IMR-90 (cell line): ENCODE measurements around the gene PAEP. TPM values are rescaled to one million over a fixed set of nuclear protein-coding genes. Genes with fewer than 3 reads are reported as not detected.
"Not testable (repeated sequence)": the region's sequence is repeated elsewhere in the genome, so short reads cannot be mapped to it uniquely, and the experiment has no call there.

Experiments
- ATAC-seq: fragments of 200-7000 bp; cut with Tn5 transposase; 2 replicates; pipeline ENCODE4 v1.9.1; 2020; ENCODE audit warnings: low read depth, mild to moderate bottlenecking, moderate library complexity
- BruUV-seq: library from RNA; stranded (reverse); fragments of 400-500 nt; replicated peaks from 2 replicates; lab custom pipeline; 2021; lab: Mats Ljungman, UMichigan
- CTCF ChIA-PET: fragments of 300-600 bp; formaldehyde crosslinking; extraction: SDS; loops from one replicate; lab custom pipeline; 2021; ENCODE audit warnings: antibody characterized with exemption; lab: Yijun Ruan, JAX
- POLR2A ChIA-PET: fragments of 300-600 bp; sonication (Branson Sonifier 250); formaldehyde crosslinking; loops from one replicate; lab custom pipeline; 2022; ENCODE audit warnings: antibody characterized with exemption; ENCODE audit not compliant: unreplicated experiment; lab: Charles Lee
- DNase-seq: peaks from one replicate; pipeline ENCODE4 v3.0.0; 2013
- H2AFZ ChIP-seq: replicated peaks from 2 replicates; pipeline ENCODE3; 2013; ENCODE audit warnings: low read length, mild to moderate bottlenecking; ENCODE audit not compliant: poor library complexity
- H2AK5ac ChIP-seq: 2 replicates; pipeline ENCODE4 v1.6.1; 2013; ENCODE audit warnings: low read depth, low read length, inconsistent platforms
- H2AK9ac ChIP-seq: replicated peaks from 2 replicates; pipeline ENCODE3; 2013; ENCODE audit warnings: mild to moderate bottlenecking, low read depth, low read length, moderate library complexity; ENCODE audit not compliant: poor library complexity
- H2BK120ac ChIP-seq: 2 replicates; pipeline ENCODE4 v1.6.1; 2013; ENCODE audit warnings: low read depth, low read length, inconsistent platforms
- H2BK15ac ChIP-seq: 3 replicates; pipeline ENCODE4 v1.6.1; 2013; ENCODE audit warnings: low read depth, low read length, inconsistent platforms
- H2BK20ac ChIP-seq: 2 replicates; pipeline ENCODE4 v1.6.1; 2013; ENCODE audit warnings: low read depth, mild to moderate bottlenecking, inconsistent platforms, low read length, moderate library complexity
- H2BK5ac ChIP-seq: 2 replicates; pipeline ENCODE4 v1.6.1; 2013; ENCODE audit warnings: mild to moderate bottlenecking, low read depth, low read length, inconsistent platforms; ENCODE audit not compliant: poor library complexity, severe bottlenecking
- H3K14ac ChIP-seq: replicated peaks from 2 replicates; pipeline ENCODE4 v1.6.1; 2013; ENCODE audit warnings: low read depth, low read length, inconsistent platforms
- H3K18ac ChIP-seq: 2 replicates; pipeline ENCODE4 v1.6.1; 2013; ENCODE audit warnings: low read depth, low read length, control low read depth
- H3K23ac ChIP-seq: 2 replicates; pipeline ENCODE4 v1.6.1; 2013; ENCODE audit warnings: low read depth, low read length, inconsistent platforms
- H3K27ac ChIP-seq: 2 replicates; pipeline ENCODE4 v1.5.1; 2013; ENCODE audit warnings: mild to moderate bottlenecking, control low read depth, low read length; ENCODE audit not compliant: insufficient read depth
- H3K27me3 ChIP-seq: 2 replicates; pipeline ENCODE4 v1.6.1; 2013; ENCODE audit warnings: low read length; ENCODE audit not compliant: control insufficient read depth, insufficient read depth
- H3K36me3 ChIP-seq: 2 replicates; pipeline ENCODE4 v1.6.1; 2013; ENCODE audit warnings: low read length, mixed read lengths; ENCODE audit not compliant: control insufficient read depth, insufficient read depth
- H3K4ac ChIP-seq: 2 replicates; pipeline ENCODE4 v1.6.1; 2013; ENCODE audit warnings: low read depth, low read length, inconsistent platforms
- H3K4me1 ChIP-seq: 2 replicates; pipeline ENCODE4 v1.6.1; 2013; ENCODE audit warnings: low read length, mixed read lengths; ENCODE audit not compliant: control insufficient read depth, insufficient read depth
- H3K4me2 ChIP-seq: 2 replicates; pipeline ENCODE4 v1.6.1; 2013; ENCODE audit warnings: low read depth, mild to moderate bottlenecking, control low read depth, low read length, moderate library complexity
- H3K4me3 ChIP-seq: 2 replicates; pipeline ENCODE4 v1.5.1; 2013; ENCODE audit warnings: low read depth, mild to moderate bottlenecking, control low read depth, low read length, moderate library complexity; ENCODE audit not compliant: insufficient read depth
- H3K56ac ChIP-seq: 2 replicates; pipeline ENCODE4 v1.6.1; 2013; ENCODE audit warnings: low read length, inconsistent platforms; ENCODE audit not compliant: insufficient read depth; ENCODE audit errors: extremely low read depth
- H3K79me1 ChIP-seq, 2 experiments: 2 replicates each; pipeline ENCODE4 v1.6.1; 2013; ENCODE audit warnings: low read length in 2 of 2, inconsistent platforms in 1 of 2, low read depth in 1 of 2
- H3K9ac ChIP-seq: 2 replicates; pipeline ENCODE4 v1.6.1; 2013; ENCODE audit warnings: low read depth, low read length, control low read depth
- H3K9me1 ChIP-seq: 2 replicates; pipeline ENCODE4 v1.6.1; 2013; ENCODE audit warnings: low read length, inconsistent platforms; ENCODE audit not compliant: insufficient read depth
- H3K9me3 ChIP-seq: 2 replicates; pipeline ENCODE4 v1.6.1; 2013; ENCODE audit warnings: low read length; ENCODE audit not compliant: control insufficient read depth, insufficient read depth
- H4K20me1 ChIP-seq: 2 replicates; pipeline ENCODE4 v1.6.1; 2013; ENCODE audit warnings: low read length, inconsistent platforms; ENCODE audit not compliant: insufficient read depth
- H4K5ac ChIP-seq: 2 replicates; pipeline ENCODE4 v1.6.1; 2013; ENCODE audit warnings: mild to moderate bottlenecking, low read depth, low read length, control low read depth
- H4K8ac ChIP-seq, 2 experiments: 2 replicates each; pipeline ENCODE4 v1.6.1; 2013; ENCODE audit warnings: low read depth in 2 of 2, low read length in 2 of 2, control low read depth in 1 of 2, inconsistent platforms in 1 of 2
- H4K91ac ChIP-seq: 2 replicates; pipeline ENCODE4 v1.6.1; 2013; ENCODE audit warnings: low read depth, low read length, inconsistent platforms; ENCODE audit not compliant: insufficient read depth
- WGBS, 2 experiments: methylation state at CpG; one replicate each; pipeline versions ENCODE4 v1.1.5 to v1.1.7; 2013; ENCODE audit warnings: missing lambda C conversion rate in 2 of 2; ENCODE audit not compliant: insufficient read length in 1 of 2; ENCODE audit errors: extremely low coverage in 2 of 2; 5-methylcytosine and 5-hydroxymethylcytosine counted together
- dilution Hi-C: fragments of 300-500 bp; cut with HindIII; formaldehyde crosslinking; loops from one replicate; pipeline ENCODE4 v1.14.3; 2018; ENCODE audit warnings: low sequenced_read_pairs; ENCODE audit not compliant: unreplicated experiment
- in situ Hi-C: fragments of 300-500 bp; cut with MboI; formaldehyde crosslinking; loops from 3 replicates; pipeline ENCODE4 v1.14.3; 2019; ENCODE audit warnings: low sequenced_read_pairs, inconsistent platforms, mixed read lengths
- intact Hi-C: fragments of 100-400 bp; cut with micrococcal nuclease; formaldehyde crosslinking; loops from 2 replicates; pipeline ENCODE4 v1.10.0; 2022
- polyA plus RNA-seq, 3 experiments: library from polyadenylated mRNA; depleted of rRNA; stranded (reverse); fragments of >200 nt; gene quantifications; 2 replicates each; pipeline ENCODE4 v1.2.3, GENCODE V29; 2012; ENCODE audit warnings: low replicate concordance in 1 of 3
- total RNA-seq: library from RNA; depleted of rRNA; stranded (reverse); fragments of >200 nt; gene quantifications from 2 replicates; pipeline ENCODE4 v1.2.3, GENCODE V29; 2012

PAEP gene
- total and polyA plus RNA-seq, 2 of the 4 experiments (the other 2 are of a cell fraction) = not detected

DNA sequence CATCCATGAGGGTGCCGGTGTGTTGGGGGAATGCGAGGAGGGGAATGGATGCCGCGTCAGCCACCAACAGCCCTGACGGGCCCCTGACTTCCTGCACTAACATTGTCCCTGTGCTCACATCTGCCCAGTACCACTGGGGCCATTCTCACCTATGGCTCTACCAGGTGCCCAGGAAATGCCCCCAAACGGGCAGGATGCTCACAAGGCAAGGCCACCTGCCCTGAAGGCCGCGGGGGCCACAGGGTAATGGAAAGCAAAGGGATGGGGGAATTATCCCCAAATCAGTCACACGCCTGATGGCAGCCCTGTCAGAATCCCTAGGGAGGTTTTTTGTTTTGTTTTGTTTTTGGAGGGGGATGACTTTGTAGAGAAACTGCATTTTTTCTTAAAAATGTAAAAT lies 47.6 kb upstream of the PAEP start:
- H3K23ac ChIP-seq, DNase-seq, H3K36me3 ChIP-seq, ATAC-seq, H3K4me1 ChIP-seq, in situ Hi-C loops, H3K9me1 ChIP-seq, H3K56ac ChIP-seq, H3K4me3 ChIP-seq, H3K14ac ChIP-seq, H3K9me3 ChIP-seq, H2BK15ac ChIP-seq, H4K91ac ChIP-seq, intact Hi-C loops, H2BK20ac ChIP-seq, H3K9ac ChIP-seq, H3K4ac ChIP-seq, H3K27ac ChIP-seq, H3K4me2 ChIP-seq, H4K5ac ChIP-seq, H2AK9ac ChIP-seq, CTCF ChIA-PET, H4K8ac ChIP-seq, BruUV-seq, H2BK5ac ChIP-seq, H2AFZ ChIP-seq, H2BK120ac ChIP-seq, H3K79me1 ChIP-seq, H3K18ac ChIP-seq, H2AK5ac ChIP-seq, H3K27me3 ChIP-seq, H4K20me1 ChIP-seq, dilution Hi-C loops, POLR2A ChIA-PET: not testable (repeated sequence)
- WGBS, 2 experiments = no CpG with 5 or more reads among the region's 9 CpGs
